ENCODE measurements around the gene ATP1A2.
"Not testable (repeated sequence)": the region's sequence is repeated elsewhere in the genome, so short reads cannot be mapped to it uniquely, and the experiment has no call there.

ATP1A2 gene

GRCh38 chr1:160101717-160102522 lies 13.6 kb upstream of the ATP1A2 start:
- DNase-seq = no peak

GRCh38 chr1:160103658-160104408 lies 11.7 kb upstream of the ATP1A2 start:
- DNase-seq = peak in 1 of 2 experiments; percentile 51

- DNase-seq = no peak
These were observed 11.1 kb upstream of the ATP1A2 start for GRCh38 chr1:160104486-160104885.

GRCh38 chr1:160105155-160105554 lies 10.4 kb upstream of the ATP1A2 start:
- DNase-seq = no peak

GRCh38 chr1:160107512-160107911 lies 8.0 kb upstream of the ATP1A2 start:
- no peak for DNase-seq

GRCh38 chr1:160108888-160109662 lies 6.5 kb upstream of the ATP1A2 start:
- DNase-seq = no peak

GRCh38 chr1:160109686-160110085 lies 5.9 kb upstream of the ATP1A2 start:
- DNase-seq = no peak

- not testable (repeated sequence) for DNase-seq
These were observed 4.1 kb upstream of the ATP1A2 start for GRCh38 chr1:160111462-160111861.

- no peak for DNase-seq
These were observed 3.2 kb upstream of the ATP1A2 start for GRCh38 chr1:160112357-160112756.

GRCh38 chr1:160113407-160113806 lies 2.2 kb upstream of the ATP1A2 start:
- DNase-seq = no peak

- no peak for DNase-seq
These were observed 1.5 kb upstream of the ATP1A2 start for GRCh38 chr1:160114085-160114484.

GRCh38 chr1:160116283-160117147 lies 956 bp downstream of the ATP1A2 start:
- peak; percentile 50 to 94 for DNase-seq

- no peak for DNase-seq
These were observed 1.7 kb downstream of the ATP1A2 start for GRCh38 chr1:160117300-160117699.

GRCh38 chr1:160117709-160118183 lies 2.2 kb downstream of the ATP1A2 start:
- peak; percentile 43 to 78 for DNase-seq

- DNase-seq = no peak
These were observed 3.4 kb downstream of the ATP1A2 start for GRCh38 chr1:160118928-160119327.

GRCh38 chr1:160120797-160121196 lies 5.2 kb downstream of the ATP1A2 start:
- no peak for DNase-seq

GRCh38 chr1:160121388-160121787 lies 5.8 kb downstream of the ATP1A2 start:
- no peak for DNase-seq

- no peak for DNase-seq
These were observed 7.5 kb downstream of the ATP1A2 start for GRCh38 chr1:160122978-160123495.

GRCh38 chr1:160123726-160124125 lies 8.2 kb downstream of the ATP1A2 start:
- DNase-seq = no peak

GRCh38 chr1:160124705-160125478 lies 9.3 kb downstream of the ATP1A2 start:
- DNase-seq = no peak

GRCh38 chr1:160125746-160126145 lies 10.2 kb downstream of the ATP1A2 start:
- no peak for DNase-seq

Measured in cerebellar nuclear complex (tissue), 1 donor.